ENCODE results near the gene CYP2C18. TPM values are rescaled to one million over a fixed set of nuclear protein-coding genes. Genes with fewer than 3 reads are reported as not detected.

Gene CYP2C18
- total RNA-seq, 1 donor: not detected

DNA sequence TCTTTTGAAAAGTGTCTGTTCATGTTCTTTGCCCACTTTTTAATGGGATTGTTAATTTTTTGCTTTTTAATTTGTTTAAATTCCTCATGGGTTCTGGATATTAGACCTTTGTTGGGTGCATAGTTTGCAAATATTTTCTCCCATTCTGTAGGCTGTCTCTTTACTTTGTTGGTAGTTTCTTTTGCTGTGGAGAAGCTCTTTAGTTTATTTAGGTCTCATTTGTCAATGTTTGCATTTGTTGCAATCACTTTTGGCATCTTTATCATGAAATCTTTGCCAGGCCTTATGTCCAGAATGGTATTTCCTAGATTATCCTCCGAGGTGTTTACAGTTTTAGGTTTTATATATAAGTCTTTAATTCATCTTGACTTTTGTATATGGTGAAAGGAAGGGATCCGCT is 55.1 kb downstream of the CYP2C18 start:
- Histone ChIP-seq H3K9me3 (ENCODE audit: low read depth, low read length) (no peaks in the 10 kb centered on the region), H3K4me3 (ENCODE audit: insufficient read depth, low read length) (no peak overlapping the region), H3K27me3 (ENCODE audit: insufficient read depth, low read length) (no peaks in the 10 kb centered on the region), H3K36me3 (ENCODE audit: insufficient read depth, low read length) (no peaks in the 10 kb centered on the region), H3K27ac (ENCODE audit: low read depth, low read length) (no peak overlapping the region), H3K4me1 (ENCODE audit: insufficient read depth, low read length) (no peaks in the 10 kb centered on the region), H3K79me2 (ENCODE audit: insufficient read depth, low read length) (no peaks in the 10 kb centered on the region), H3K4me2 (ENCODE audit: insufficient read depth, low read length) (no peak overlapping the region), H4K20me1 (ENCODE audit: insufficient read depth, low read length) (no peaks in the 10 kb centered on the region), H2AFZ (ENCODE audit: low read length) (no peak overlapping the region)
- no peak for DNase-seq (ENCODE audit: insufficient read length, low spot score, missing footprints)
- TF ChIP-seq CTCF (IDR thresholded peaks at IDR 0.05; ENCODE audit: extremely low read depth, low read depth, low read length): no peak

- Histone ChIP-seq H3K9me3 (ENCODE audit: low read depth, low read length) (no peaks in the 10 kb centered on the region), H3K27me3 (ENCODE audit: insufficient read depth, low read length) (no peaks in the 10 kb centered on the region), H4K20me1 (ENCODE audit: insufficient read depth, low read length) (no peaks in the 10 kb centered on the region), H3K27ac (ENCODE audit: low read depth, low read length) (no peak overlapping the region), H3K79me2 (ENCODE audit: insufficient read depth, low read length) (no peaks in the 10 kb centered on the region), H3K4me1 (ENCODE audit: insufficient read depth, low read length) (no peaks in the 10 kb centered on the region), H3K4me3 (ENCODE audit: insufficient read depth, low read length) (no peak overlapping the region), H3K4me2 (ENCODE audit: insufficient read depth, low read length) (no peak overlapping the region), H3K36me3 (ENCODE audit: insufficient read depth, low read length) (no peaks in the 10 kb centered on the region), H2AFZ (ENCODE audit: low read length) (no peak overlapping the region)
- no peak for DNase-seq (ENCODE audit: insufficient read length, low spot score, missing footprints)
- no peak for TF ChIP-seq CTCF (IDR thresholded peaks at IDR 0.05; ENCODE audit: extremely low read depth, low read depth, low read length)
These were observed 63.6 kb downstream of the CYP2C18 start for GRCh38 chr10:94747137-94747536.

- Histone ChIP-seq H3K79me2 (ENCODE audit: insufficient read depth, low read length) (no peaks in the 10 kb centered on the region), H3K36me3 (ENCODE audit: insufficient read depth, low read length) (no peaks in the 10 kb centered on the region), H3K27me3 (ENCODE audit: insufficient read depth, low read length) (no peaks in the 10 kb centered on the region), H4K20me1 (ENCODE audit: insufficient read depth, low read length) (no peaks in the 10 kb centered on the region), H3K9me3 (ENCODE audit: low read depth, low read length) (no peaks in the 10 kb centered on the region), H3K4me3 (ENCODE audit: insufficient read depth, low read length) (no peak overlapping the region), H3K27ac (ENCODE audit: low read depth, low read length) (no peak overlapping the region), H3K4me2 (ENCODE audit: insufficient read depth, low read length) (no peak overlapping the region), H3K4me1 (ENCODE audit: insufficient read depth, low read length) (no peaks in the 10 kb centered on the region), H2AFZ (ENCODE audit: low read length) (no peak overlapping the region)
- no peak for TF ChIP-seq CTCF (IDR thresholded peaks at IDR 0.05; ENCODE audit: extremely low read depth, low read depth, low read length)
- DNase-seq (ENCODE audit: insufficient read length, low spot score, missing footprints): no peak
These were observed 64.3 kb downstream of the CYP2C18 start for GRCh38 chr10:94747838-94748237.

DNA sequence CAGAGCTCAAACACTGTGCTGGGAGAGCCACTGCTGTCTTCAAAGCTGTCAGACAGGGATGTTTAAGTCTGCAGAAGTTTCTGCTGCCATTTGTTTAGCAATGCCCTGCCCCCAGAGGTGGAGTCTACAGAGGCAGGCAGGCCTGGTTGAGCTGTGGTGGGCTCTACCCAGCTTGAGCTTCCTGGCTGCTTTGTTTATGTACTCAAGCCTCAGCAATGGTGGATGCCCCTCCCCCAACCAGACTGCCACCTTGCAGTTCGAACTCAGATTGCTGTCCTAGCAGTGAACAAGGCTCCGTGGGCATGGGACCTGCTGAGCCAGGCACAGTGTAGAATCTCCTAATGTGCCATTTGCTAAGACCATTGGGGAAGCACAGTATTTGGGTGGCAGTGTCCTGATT is 74.4 kb downstream of the CYP2C18 start:
- no peak for TF ChIP-seq CTCF (IDR thresholded peaks at IDR 0.05; ENCODE audit: extremely low read depth, low read depth, low read length)
- H3K9me3 ChIP-seq (ENCODE audit: low read depth, low read length): no peaks in the 10 kb centered on the region
- H2AFZ ChIP-seq (ENCODE audit: low read length): no peak overlapping the region
- H3K4me2 ChIP-seq (ENCODE audit: insufficient read depth, low read length): no peak overlapping the region
- DNase-seq (ENCODE audit: insufficient read length, low spot score, missing footprints): no peak
- H3K27me3 ChIP-seq (ENCODE audit: insufficient read depth, low read length): no peaks in the 10 kb centered on the region
- no peak overlapping the region for H3K4me3 ChIP-seq (ENCODE audit: insufficient read depth, low read length)
- H4K20me1 ChIP-seq (ENCODE audit: insufficient read depth, low read length): no peaks in the 10 kb centered on the region
- no peaks in the 10 kb centered on the region for H3K79me2 ChIP-seq (ENCODE audit: insufficient read depth, low read length)
- H3K4me1 ChIP-seq (ENCODE audit: insufficient read depth, low read length): no peaks in the 10 kb centered on the region
- H3K27ac ChIP-seq (ENCODE audit: low read depth, low read length): no peak overlapping the region
- H3K36me3 ChIP-seq (ENCODE audit: insufficient read depth, low read length): no peaks in the 10 kb centered on the region
